ENCODE data around the gene MRAS. TPM values are rescaled to one million over a fixed set of nuclear protein-coding genes. Genes with fewer than 3 reads are reported as not detected.
"Not testable (repeated sequence)": the region's sequence is repeated elsewhere in the genome, so short reads cannot be mapped to it uniquely, and the experiment has no call there.

MRAS gene
- total RNA-seq, 2 experiments from 2014 or later = not detected

DNA sequence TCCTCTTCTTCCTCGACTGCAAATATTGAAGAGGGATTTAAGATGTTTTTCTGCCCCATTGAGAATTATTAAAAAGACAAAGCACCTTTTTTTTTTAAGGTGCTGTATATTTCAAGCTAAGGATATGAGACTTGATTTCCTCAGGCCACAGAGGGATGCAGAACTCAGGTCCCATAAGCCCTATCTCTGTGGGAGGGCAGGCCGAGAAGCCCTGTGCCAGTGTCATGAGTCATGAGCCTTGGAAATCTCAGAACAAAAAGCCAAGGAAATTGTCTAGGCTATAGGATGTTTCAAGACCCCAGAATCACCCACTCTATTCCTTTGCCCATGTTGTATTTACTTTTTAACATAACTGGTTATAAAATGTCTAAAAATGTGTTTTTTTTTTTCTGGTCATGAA, 93.4 kb downstream of the MRAS start:
- H3K4me1 Mint-ChIP-seq = no peaks in the 10 kb centered on the region
- peaks cover 13% of the 10 kb centered on the region for H3K27me3 Mint-ChIP-seq
- H3K4me3 Mint-ChIP-seq = no peak overlapping the region
- ChIA-PET POLR2A (no interaction called here), CTCF (interaction anchor here (0.7 kb wide), 1 partner anchor 115 kb away, joined by 3 read pairs; no protein-coding TSS in a partner anchor)
- no peaks in the 10 kb centered on the region for H3K9me3 Mint-ChIP-seq
- DNase-seq = no peak
- no peak overlapping the region for H3K27ac Mint-ChIP-seq
- H3K36me3 Mint-ChIP-seq (ENCODE audit: low read depth) = no peaks in the 10 kb centered on the region

DNA sequence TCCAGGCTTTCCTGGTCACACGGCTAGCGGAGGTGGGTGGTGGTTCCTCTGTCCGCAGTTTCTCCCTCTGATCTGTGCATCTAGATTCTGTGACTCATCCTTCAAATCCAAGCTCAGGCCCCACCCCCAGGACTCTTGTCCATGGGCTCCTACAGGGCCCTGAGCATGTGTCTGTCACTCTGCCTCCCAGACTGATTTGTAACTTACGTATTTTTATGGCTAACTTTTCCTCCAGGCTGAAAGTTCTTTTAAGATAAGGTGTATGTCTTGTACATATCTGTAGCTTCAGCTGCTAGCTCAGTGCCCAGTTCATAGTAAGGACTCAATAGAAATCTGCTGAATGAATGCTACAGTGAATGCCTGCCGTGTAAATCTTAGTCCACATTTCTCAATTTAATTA, 94.1 kb downstream of the MRAS start:
- ChIA-PET CTCF (interaction anchor here (0.8 kb wide), 1 partner anchor 530 kb away, joined by 3 read pairs; no protein-coding TSS in a partner anchor), POLR2A (no interaction called here)
- Mint-ChIP-seq H3K4me1 (no peaks in the 10 kb centered on the region), H3K27me3 (peaks cover 7% of the 10 kb centered on the region), H3K27ac (no peak overlapping the region), H3K9me3 (no peaks in the 10 kb centered on the region), H3K4me3 (no peak overlapping the region), H3K36me3 (ENCODE audit: low read depth) (no peaks in the 10 kb centered on the region)
- DNase-seq = no peak

- no peak overlapping the region for H3K4me3 Mint-ChIP-seq
- no peaks in the 10 kb centered on the region for H3K36me3 Mint-ChIP-seq (ENCODE audit: low read depth)
- H3K27me3 Mint-ChIP-seq = peaks cover 4% of the 10 kb centered on the region
- POLR2A ChIA-PET = interaction anchor here (0.7 kb wide), 1 partner anchor 15 kb away, joined by 3 read pairs; no protein-coding TSS in a partner anchor
- no peak for DNase-seq
- CTCF ChIA-PET = interaction anchor here (0.7 kb wide), 1 partner anchor 9 kb away, joined by 3 read pairs; the partner anchor contains the start of gene ESYT3
- no peaks in the 10 kb centered on the region for H3K9me3 Mint-ChIP-seq
- no peak overlapping the region for H3K27ac Mint-ChIP-seq
- H3K4me1 Mint-ChIP-seq = no peaks in the 10 kb centered on the region
Observed at GRCh38 chr3:138443091-138443490, 94.7 kb downstream of the MRAS start.

DNA sequence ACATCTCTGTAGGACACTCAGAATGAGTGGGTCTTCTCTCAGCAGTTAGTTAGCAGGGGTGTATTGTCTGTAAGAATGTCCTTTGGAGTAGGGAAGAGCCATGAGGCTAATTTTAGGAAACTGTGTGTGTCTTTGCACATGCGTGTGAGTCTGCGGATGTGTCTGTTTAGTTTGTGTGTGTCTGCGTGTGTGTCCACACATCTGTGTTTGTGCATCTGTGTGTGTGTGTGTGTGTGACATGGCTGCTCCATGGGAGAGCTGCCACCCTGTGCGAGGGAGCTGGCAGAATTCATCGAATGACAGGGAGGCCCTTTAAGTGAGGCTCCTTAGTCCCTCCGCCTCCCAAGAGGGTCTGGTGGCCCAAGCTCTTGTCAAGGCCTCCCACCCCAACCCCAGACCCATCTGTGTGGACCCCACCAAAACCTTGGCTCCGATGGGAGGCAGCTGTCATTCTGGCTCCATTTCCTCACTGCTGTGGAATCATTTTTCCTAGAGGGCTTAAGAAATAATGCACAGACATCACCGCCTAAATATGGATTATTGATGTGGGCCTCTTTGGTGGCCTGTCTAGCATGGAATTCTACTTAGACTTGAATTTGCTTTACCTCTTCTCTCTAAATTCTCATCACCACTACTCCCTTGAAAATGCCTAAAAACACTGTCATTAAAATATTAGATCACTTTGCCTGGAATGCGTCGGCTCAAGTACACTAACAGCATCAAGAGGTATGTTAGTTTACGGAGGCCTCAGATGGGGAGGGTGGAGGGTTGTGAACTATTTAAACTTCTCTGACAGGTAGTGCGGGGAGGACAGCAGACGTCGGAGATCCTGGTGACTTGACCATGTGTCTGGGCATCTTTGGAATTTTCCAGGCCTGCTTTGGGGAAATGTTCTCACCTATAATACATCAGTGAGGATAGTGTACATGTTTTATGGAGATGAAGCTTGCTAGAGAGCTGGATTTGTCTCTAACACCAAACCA, 95.4 kb downstream of the MRAS start:
- no peak overlapping the region for H3K4me3 Mint-ChIP-seq
- H3K4me1 Mint-ChIP-seq = no peaks in the 10 kb centered on the region
- DNase-seq = no peak
- no peaks in the 10 kb centered on the region for H3K36me3 Mint-ChIP-seq (ENCODE audit: low read depth)
- CTCF ChIA-PET = interaction anchor here (0.7 kb wide), 1 partner anchor 9 kb away, joined by 3 read pairs; the partner anchor contains the start of gene ESYT3
- H3K9me3 Mint-ChIP-seq = no peaks in the 10 kb centered on the region
- H3K27ac Mint-ChIP-seq = no peak overlapping the region
- POLR2A ChIA-PET = interaction anchor here (0.7 kb wide), 1 partner anchor 14 kb away, joined by 3 read pairs; no protein-coding TSS in a partner anchor
- H3K27me3 Mint-ChIP-seq = no peaks in the 10 kb centered on the region

DNA sequence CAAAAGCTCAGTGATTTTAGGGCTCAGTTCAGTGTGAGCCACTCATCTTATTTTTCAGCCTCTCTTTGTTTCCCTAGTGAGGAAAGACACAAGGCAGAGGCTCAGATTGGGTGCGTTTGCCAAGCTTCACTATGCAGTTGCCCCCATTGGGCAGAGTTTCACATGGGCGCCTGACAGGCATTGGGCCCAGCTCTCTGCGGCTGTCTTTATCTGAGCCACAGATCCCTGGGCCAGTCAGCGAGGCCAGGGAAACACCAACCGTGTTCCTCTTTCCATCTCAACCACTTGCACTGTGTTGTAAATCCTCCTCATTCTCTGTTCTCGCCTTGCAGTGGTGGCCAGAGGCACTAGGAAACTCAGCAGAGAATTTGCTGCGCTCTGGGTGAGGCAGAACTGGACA, 96.9 kb downstream of the MRAS start:
- DNase-seq = no peak
- POLR2A ChIA-PET = no interaction called here
- no peaks in the 10 kb centered on the region for H3K27me3 Mint-ChIP-seq
- H3K4me3 Mint-ChIP-seq = no peak overlapping the region
- no peaks in the 10 kb centered on the region for H3K4me1 Mint-ChIP-seq
- no peaks in the 10 kb centered on the region for H3K36me3 Mint-ChIP-seq (ENCODE audit: low read depth)
- H3K9me3 Mint-ChIP-seq = no peaks in the 10 kb centered on the region
- no peak overlapping the region for H3K27ac Mint-ChIP-seq
- CTCF ChIA-PET = interaction anchor here (0.8 kb wide), 1 partner anchor 10 kb away, joined by 4 read pairs; the partner anchor contains the start of gene ESYT3

DNA sequence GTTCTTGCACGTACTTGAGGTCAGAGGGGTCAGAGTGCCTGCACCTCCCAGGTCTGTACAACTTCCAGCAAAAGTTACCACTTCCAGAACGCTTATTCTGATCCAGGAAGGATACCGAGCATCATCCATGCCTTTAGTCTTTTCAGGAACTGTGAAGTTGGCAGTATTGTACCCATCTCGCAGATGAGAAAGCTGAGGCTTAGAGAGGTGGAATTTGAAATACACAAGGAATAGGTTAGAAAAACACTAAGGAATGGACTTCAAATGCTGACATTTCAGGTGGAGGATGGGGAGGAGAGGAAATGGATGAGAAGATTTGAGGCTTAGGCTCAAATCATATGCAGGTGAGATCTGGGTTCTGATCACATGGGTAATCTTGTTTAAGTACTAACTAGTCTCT, 97.3 kb downstream of the MRAS start:
- no peak for DNase-seq
- CTCF ChIA-PET = interaction anchor here (0.8 kb wide), 1 partner anchor 11 kb away, joined by 4 read pairs; the partner anchor contains the start of gene ESYT3
- H3K4me1 Mint-ChIP-seq = no peaks in the 10 kb centered on the region
- H3K27me3 Mint-ChIP-seq = no peaks in the 10 kb centered on the region
- POLR2A ChIA-PET = no interaction called here
- no peaks in the 10 kb centered on the region for H3K9me3 Mint-ChIP-seq
- H3K4me3 Mint-ChIP-seq = no peak overlapping the region
- H3K27ac Mint-ChIP-seq = no peak overlapping the region
- H3K36me3 Mint-ChIP-seq (ENCODE audit: low read depth) = no peaks in the 10 kb centered on the region

- CTCF ChIA-PET = interaction anchor here (0.6 kb wide), 1 partner anchor 15 kb away, joined by 4 read pairs; no protein-coding TSS in a partner anchor
- H3K27ac Mint-ChIP-seq = no peak overlapping the region
- no peak overlapping the region for H3K4me3 Mint-ChIP-seq
- H3K36me3 Mint-ChIP-seq (ENCODE audit: low read depth) = no peaks in the 10 kb centered on the region
- H3K27me3 Mint-ChIP-seq = no peaks in the 10 kb centered on the region
- POLR2A ChIA-PET = no interaction called here
- H3K4me1 Mint-ChIP-seq = no peaks in the 10 kb centered on the region
- H3K9me3 Mint-ChIP-seq = no peaks in the 10 kb centered on the region
- no peak for DNase-seq
Observed at GRCh38 chr3:138448631-138449030, 100.3 kb downstream of the MRAS start.

GRCh38 chr3:138449490-138449889, 101.1 kb downstream of the MRAS start:
- no peak for DNase-seq
- Mint-ChIP-seq H3K27ac (no peak overlapping the region), H3K4me1 (no peaks in the 10 kb centered on the region), H3K27me3 (no peaks in the 10 kb centered on the region), H3K36me3 (ENCODE audit: low read depth) (no peaks in the 10 kb centered on the region), H3K4me3 (no peak overlapping the region), H3K9me3 (no peaks in the 10 kb centered on the region)
- POLR2A ChIA-PET = no interaction called here
- CTCF ChIA-PET = no interaction called here

- ChIA-PET POLR2A (no interaction called here), CTCF (no interaction called here)
- Mint-ChIP-seq H3K27ac (no peak overlapping the region), H3K9me3 (no peaks in the 10 kb centered on the region), H3K4me1 (no peaks in the 10 kb centered on the region), H3K27me3 (no peaks in the 10 kb centered on the region), H3K36me3 (ENCODE audit: low read depth) (no peaks in the 10 kb centered on the region), H3K4me3 (no peak overlapping the region)
- DNase-seq = no peak
Observed at GRCh38 chr3:138450181-138450580, 101.8 kb downstream of the MRAS start.

DNA sequence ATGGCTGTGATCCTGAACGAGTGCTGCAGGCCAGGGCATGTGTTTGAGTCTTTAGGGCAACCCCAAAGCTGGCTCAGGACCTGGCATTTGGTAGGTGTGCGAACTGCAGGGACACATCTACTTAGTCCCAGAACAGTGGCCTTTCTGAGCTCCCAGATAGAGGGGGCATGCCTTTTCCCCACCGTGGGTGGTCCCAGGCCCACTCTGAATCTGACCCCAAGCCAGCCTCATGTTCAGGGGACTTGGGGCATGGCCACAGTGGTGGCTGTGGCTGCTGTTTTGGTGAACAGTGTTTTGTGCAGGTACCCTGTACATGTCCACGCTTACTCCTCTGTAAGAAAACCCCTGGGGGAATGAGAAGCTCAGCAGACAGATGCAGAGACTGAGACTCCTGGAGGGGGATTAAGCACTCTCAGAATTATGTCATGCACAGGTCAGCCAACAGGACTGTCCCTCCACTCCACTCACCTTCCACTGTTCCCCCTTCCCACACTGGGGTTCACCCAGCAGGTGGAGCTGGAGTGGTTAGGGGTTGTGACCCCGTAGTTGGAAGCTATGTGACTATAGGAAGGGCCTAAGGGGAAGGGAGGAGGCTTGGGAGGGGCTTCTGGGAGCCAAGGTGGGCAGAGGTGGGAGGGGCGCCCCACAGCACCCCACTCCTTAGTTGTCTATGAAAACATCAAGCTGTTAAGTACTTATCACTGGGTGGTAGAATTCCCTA, 102.5 kb downstream of the MRAS start:
- CTCF ChIA-PET = interaction anchor here (0.8 kb wide), 1 partner anchor 12 kb away, joined by 3 read pairs; no protein-coding TSS in a partner anchor
- Mint-ChIP-seq H3K27ac (no peak overlapping the region), H3K4me3 (no peak overlapping the region), H3K4me1 (peaks cover 5% of the 10 kb centered on the region), H3K36me3 (ENCODE audit: low read depth) (no peaks in the 10 kb centered on the region), H3K9me3 (no peaks in the 10 kb centered on the region), H3K27me3 (no peaks in the 10 kb centered on the region)
- no peak for DNase-seq
- POLR2A ChIA-PET = no interaction called here

GRCh38 chr3:138451595-138452162, 103.3 kb downstream of the MRAS start:
- no peak for DNase-seq
- H3K36me3 Mint-ChIP-seq (ENCODE audit: low read depth) = no peaks in the 10 kb centered on the region
- no peak overlapping the region for H3K4me3 Mint-ChIP-seq
- H3K9me3 Mint-ChIP-seq = no peaks in the 10 kb centered on the region
- H3K27ac Mint-ChIP-seq = no peak overlapping the region
- H3K4me1 Mint-ChIP-seq = peaks cover 13% of the 10 kb centered on the region
- ChIA-PET POLR2A (no interaction called here), CTCF (interaction anchor here (0.8 kb wide), 1 partner anchor 13 kb away, joined by 3 read pairs; no protein-coding TSS in a partner anchor)
- no peaks in the 10 kb centered on the region for H3K27me3 Mint-ChIP-seq

- Mint-ChIP-seq H3K27me3 (no peaks in the 10 kb centered on the region), H3K36me3 (ENCODE audit: low read depth) (no peaks in the 10 kb centered on the region), H3K4me3 (no peak overlapping the region), H3K27ac (no peak overlapping the region), H3K4me1 (peaks cover 17% of the 10 kb centered on the region), H3K9me3 (no peaks in the 10 kb centered on the region)
- ChIA-PET CTCF (no interaction called here), POLR2A (no interaction called here)
- DNase-seq = no peak
Observed at GRCh38 chr3:138452436-138452835, 104.1 kb downstream of the MRAS start.

GRCh38 chr3:138453940-138454339, 105.6 kb downstream of the MRAS start:
- H3K9me3 Mint-ChIP-seq; DNase-seq; H3K4me3 Mint-ChIP-seq; H3K36me3 Mint-ChIP-seq (ENCODE audit: low read depth); POLR2A ChIA-PET; H3K27me3 Mint-ChIP-seq; CTCF ChIA-PET; H3K27ac Mint-ChIP-seq: not testable (repeated sequence)
- peaks cover 17% of the 10 kb centered on the region for H3K4me1 Mint-ChIP-seq

Measured in activated CD4-positive, alpha-beta T cell treated with anti-CD3 and anti-CD28 coated beads, Interleukin-2, amount 10 ng/mL, durations not matched to agents 7 days and 5 days (primary cell).